Activated gamma-delta T cell treated with anti-CD3 and anti-CD28 coated beads, Interleukin-2, amount 50 U/mL, for 16 hours (primary cell): ENCODE data around the gene PHETA1.

Experiments
- DNase-seq: peaks from one replicate; pipeline ENCODE4 v3.0.0-alpha.2; 2020; ENCODE audit warnings: low read depth

Gene PHETA1

GRCh38 chr12:111368291-111368787 is 556 bp downstream of the PHETA1 start:
- DNase-seq = no peak

DNA sequence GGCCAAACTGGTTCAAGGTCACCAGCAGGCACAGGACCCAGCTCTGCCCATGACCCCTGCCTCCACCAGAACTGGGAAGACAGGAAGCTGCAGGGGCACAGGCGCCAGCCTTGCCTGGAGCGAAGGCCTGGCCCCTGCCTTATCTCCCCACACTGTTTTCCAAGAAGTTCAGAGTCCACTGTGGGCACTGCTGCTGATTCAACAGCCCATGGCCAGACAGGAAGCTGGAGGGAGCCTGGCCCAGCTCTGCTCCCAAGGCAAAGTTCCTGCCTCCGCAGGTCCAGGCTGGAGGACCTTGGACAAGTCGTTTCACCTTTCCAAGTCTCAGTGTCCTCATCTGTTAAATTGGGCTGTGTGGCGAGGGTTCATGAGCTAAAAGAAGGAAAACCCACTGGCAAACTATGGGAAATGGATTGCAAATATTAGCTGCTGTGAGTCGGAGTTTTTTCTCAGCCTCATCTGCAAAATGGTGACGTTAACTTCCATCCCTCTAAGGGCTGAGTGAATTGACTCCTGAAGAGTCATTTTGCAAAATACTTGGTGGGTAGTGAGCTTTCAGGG is 1.2 kb downstream of the PHETA1 start:
- DNase-seq = no peak

- DNase-seq = no peak
Measured at GRCh38 chr12:111366583-111366982, 2.3 kb downstream of the PHETA1 start.

GRCh38 chr12:111366075-111366474 is 2.8 kb downstream of the PHETA1 start:
- DNase-seq = no peak

DNA sequence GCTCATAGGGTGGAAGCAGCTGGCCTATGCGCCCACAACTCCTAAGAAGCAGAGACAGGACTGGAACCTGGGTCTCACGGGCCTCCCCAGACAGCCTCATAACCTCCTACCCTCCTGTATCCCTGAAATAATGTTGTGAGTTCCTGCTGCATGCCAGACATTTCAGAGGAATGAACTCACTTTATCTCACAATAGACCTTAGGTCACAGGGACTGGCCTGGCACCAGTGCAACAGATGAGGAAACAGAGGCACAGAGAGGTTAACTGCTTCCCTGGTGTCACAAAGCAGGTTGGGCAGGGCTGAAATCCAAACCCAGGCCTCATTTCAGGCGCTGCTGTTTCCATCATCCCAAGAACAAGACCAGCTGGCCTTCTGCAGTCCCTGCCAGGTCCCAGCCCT is 5.3 kb downstream of the PHETA1 start:
- DNase-seq = no peak

GRCh38 chr12:111362687-111363475 is 6.0 kb downstream of the PHETA1 start:
- DNase-seq = no peak

GRCh38 chr12:111361717-111362576 is 6.9 kb downstream of the PHETA1 start:
- no peak for DNase-seq

GRCh38 chr12:111361073-111361716 is 7.7 kb downstream of the PHETA1 start:
- DNase-seq = no peak

- DNase-seq = no peak
Measured at GRCh38 chr12:111360325-111360930, 8.5 kb downstream of the PHETA1 start.

GRCh38 chr12:111359914-111360276 is 9.0 kb downstream of the PHETA1 start:
- no peak for DNase-seq

DNA sequence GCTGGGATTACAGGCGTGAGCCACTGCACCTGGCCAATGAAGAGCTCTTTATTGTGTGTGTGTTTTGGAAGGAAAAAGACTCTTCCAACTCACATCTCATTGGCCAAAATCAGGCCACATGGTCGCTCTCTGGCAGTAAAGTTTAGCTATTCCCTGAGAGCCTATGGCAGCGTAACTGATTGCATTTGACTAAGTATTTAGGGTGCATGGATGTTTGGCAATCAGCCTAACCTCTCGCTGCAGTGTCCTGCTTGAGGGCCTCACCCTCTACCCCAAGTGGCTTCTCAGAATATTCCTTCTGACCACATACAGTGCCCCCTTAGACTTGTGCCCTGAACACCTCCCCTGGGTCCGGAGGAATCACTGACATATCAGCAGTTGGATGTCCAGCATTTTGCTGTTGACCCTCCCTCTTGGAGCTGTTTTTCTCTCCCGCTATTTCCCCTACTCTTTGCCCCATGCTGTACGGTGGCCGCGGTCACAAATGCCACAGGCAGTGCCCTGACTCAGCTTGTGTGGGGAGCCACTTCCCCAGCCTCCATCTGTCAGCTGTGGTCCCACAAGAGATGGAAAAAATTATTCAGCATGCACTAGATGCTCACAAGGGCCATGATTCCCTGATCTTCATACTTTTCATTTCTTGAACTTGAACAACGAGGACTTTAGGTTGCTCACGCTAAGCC is 9.5 kb downstream of the PHETA1 start:
- no peak for DNase-seq

GRCh38 chr12:111355201-111355925 is 13.5 kb downstream of the PHETA1 start:
- DNase-seq = no peak

GRCh38 chr12:111354511-111354910 is 14.4 kb downstream of the PHETA1 start:
- DNase-seq = no peak

- no peak for DNase-seq
Measured at GRCh38 chr12:111353603-111354295, 15.1 kb downstream of the PHETA1 start.

- DNase-seq = no peak
Measured at GRCh38 chr12:111353026-111353425, 15.9 kb downstream of the PHETA1 start.

DNA sequence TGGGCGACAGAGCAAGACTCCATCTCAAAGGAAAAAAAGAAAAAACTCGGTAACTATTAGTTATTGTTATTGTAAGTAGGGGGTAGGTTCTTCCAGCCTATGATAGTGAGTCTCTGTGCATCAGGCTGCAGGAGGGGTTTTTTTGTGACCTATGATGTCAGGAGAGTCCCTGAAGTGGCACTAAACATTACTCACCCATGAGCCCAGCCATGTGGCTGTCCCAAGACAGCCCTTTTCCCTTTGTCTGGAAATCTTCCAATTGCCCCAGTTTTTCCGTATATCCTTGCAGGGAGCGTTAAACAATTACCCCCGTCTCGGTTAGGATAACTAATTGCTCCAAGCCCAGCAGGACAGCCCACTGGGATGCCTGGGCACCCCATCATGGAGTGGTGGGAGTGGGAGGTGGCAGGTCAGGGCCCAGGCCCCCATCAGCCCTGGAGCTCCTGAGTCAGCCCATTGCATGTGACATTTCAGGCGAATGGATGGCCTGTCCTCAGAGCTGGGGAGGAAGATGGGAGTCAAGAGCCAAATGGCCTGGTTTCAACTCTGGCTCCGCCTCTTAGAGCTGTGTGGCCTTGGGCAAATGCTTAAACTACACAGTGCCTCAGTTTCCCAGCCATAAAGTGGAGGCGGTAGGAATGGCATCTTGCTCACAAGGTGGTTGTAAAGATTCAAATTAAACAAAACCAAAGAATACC is 16.4 kb downstream of the PHETA1 start:
- DNase-seq = no peak

DNA sequence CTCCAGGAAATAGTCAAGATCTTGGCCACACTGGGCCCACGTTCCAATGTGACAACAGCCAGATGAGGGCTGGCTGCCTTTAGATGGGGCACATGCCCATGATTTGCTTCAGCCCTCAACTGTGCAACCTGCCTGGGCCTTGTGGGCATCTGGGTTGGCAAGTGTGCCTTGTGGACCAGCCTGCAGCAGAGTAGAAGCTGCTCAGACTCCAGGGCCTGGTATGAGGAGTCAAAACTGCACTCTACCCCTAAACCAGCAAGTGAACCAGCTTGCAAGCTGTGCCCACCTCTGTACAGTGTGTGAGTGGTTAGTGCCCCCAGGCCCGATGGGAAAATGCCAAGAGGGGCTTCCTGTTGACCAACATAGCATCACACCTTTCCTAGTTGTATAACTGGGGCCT is 17.9 kb downstream of the PHETA1 start:
- DNase-seq = no peak

- no peak for DNase-seq
Measured at GRCh38 chr12:111349748-111350520, 19.0 kb downstream of the PHETA1 start.
